Measurements from ENCODE around the gene HYAL2. TPM values are rescaled to one million over a fixed set of nuclear protein-coding genes. Genes with fewer than 3 reads are reported as not detected.
"Not testable (repeated sequence)": the region's sequence is repeated elsewhere in the genome, so short reads cannot be mapped to it uniquely, and the experiment has no call there.

HYAL2 gene
- polyA plus RNA-seq, 5 donors, result 67.8 to 113 (median 77.3) TPM

GRCh38 chr3:50274371-50275104 is 48.0 kb downstream of the HYAL2 start:
- no peak for DNase-seq

- DNase-seq, result no peak
These were observed 48.9 kb downstream of the HYAL2 start for GRCh38 chr3:50273689-50274065.

DNA sequence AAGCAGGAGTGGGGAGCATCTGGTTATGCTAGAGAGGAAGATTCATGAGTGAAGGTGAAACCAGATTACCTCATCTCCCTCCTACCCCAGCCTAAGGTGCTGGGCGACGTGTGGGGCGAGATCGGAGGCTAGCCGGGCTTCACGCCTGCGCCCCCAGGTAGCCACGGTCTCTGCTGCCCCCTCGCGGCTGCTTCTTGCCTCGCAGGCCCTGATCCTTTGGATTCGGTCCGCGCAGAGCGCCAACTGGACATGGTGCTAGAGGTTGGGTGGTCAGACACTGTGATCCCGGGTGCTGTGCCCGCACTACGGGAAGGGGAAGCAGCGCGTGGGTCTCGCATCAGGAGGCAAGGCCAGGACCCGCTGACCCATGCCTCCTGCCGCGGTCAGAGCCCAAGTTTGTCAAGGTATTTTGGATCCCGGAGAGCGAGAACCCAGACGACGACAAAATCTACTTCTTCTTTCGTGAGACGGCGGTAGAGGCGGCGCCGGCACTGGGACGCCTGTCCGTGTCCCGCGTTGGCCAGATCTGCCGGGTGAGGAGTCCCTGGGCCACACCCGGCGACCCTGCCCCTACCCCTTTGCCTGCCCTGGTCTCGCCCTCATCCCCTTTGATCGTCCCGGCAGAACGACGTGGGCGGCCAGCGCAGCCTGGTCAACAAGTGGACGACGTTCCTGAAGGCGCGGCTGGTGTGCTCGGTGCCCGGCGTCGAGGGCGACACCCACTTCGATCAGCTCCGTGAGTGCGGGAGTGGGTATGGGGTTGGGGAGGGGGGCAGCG is 49.4 kb downstream of the HYAL2 start:
- DNase-seq, result peak; percentile 76 to 79

DNA sequence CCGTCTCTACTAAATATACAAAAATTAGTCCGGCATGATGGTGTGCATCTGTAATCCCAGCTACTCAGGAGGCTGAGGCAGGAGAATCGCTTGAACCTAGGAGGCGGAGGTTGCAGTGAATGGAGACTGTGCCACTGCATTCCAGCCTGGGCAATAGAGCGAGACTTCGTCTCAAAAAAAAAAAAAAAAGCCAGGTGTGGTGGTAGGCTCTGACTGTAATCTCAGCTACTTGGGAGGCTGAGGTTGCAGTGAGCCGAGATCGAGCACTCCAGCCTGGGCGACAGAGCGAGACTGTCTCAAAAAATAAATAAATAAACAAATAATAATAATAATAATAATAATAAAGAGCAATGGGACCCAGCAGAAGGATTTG is 50.0 kb downstream of the HYAL2 start:
- not testable (repeated sequence) for DNase-seq

DNA sequence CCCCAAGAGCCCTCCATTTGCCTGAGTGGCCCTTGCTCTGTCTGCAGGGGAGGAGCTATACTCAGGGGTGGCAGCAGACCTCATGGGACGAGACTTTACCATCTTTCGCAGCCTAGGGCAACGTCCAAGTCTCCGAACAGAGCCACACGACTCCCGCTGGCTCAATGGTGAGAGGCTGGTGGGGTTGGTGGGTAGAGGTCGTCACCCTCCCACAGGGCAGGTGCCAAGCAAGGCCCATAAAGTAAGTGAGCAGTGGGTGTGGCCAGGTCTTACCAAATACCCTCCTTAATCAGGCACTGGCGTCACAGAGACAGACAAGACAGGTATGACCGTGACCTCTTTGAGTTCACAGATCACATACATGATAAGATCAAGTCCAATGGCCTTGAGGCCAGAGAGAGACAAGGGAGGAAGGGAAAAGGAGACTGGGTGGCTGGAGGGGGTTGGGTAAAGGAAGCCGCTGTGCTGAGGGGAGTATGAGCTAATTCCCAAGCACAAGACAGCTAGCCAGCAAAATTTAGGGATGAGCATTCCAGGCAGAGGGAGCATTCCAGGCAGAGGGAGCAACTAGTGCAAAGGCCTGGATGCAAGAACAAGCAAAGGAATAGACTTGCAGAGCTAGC is 51.1 kb downstream of the HYAL2 start:
- DNase-seq, result no peak

GRCh38 chr3:50270422-50271224 is 51.9 kb downstream of the HYAL2 start:
- DNase-seq, result no peak

- no peak for DNase-seq
These were observed 52.5 kb downstream of the HYAL2 start for GRCh38 chr3:50269977-50270413.

DNA sequence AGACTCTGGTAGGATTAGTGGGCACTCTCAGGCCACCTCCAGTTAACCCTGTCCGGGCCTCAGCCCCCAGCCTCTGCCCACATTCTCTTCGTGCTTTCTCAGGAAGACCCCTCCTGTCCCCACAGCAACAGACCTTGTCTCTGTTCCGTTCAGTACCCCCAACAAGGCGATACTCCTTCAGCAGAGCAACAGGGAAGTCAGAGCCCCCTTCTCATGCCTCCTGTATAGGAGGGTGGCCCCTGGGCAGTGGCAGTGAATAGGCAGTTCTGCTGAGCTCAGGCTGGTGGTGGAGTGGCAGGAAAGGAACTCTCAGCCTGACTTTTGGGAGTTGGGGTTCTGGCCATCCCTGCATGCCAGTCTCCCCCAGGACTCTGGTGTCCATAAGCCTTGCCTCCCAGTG is 53.1 kb downstream of the HYAL2 start:
- no peak for DNase-seq

- DNase-seq, result peak in 1 of 2 donors; percentile 52
These were observed 53.7 kb downstream of the HYAL2 start, which contains the start of gene SEMA3B for GRCh38 chr3:50268703-50269451. SEMA3B (plus strand) TSS chr3:50269147; CDS start chr3:50269241, 94 bp downstream.

GRCh38 chr3:50268276-50268675 is 54.3 kb downstream of the HYAL2 start:
- no peak for DNase-seq

Other genes starting within 250 kb of the HYAL2 start
- 100 to 1,000 TPM; 347 to 542 (median 418) TPM for gene RBM5, start 233.8 kb downstream of the HYAL2 start, polyA plus RNA-seq (ENCODE audit: insufficient read depth in 1 of 5, insufficient read length in 5 of 5, low replicate concordance in 1 of 5)
- gene SEMA3F, start 167.4 kb downstream of the HYAL2 start, polyA plus RNA-seq (ENCODE audit: insufficient read depth in 1 of 5, insufficient read length in 5 of 5, low replicate concordance in 1 of 5), result 10 to 100 TPM; 33.1 to 57.1 (median 44.4) TPM
- not detected for gene GNAT1, start 131.1 kb downstream of the HYAL2 start, polyA plus RNA-seq (ENCODE audit: insufficient read depth in 1 of 5, insufficient read length in 5 of 5, low replicate concordance in 1 of 5)
- gene SLC38A3, start 117.5 kb downstream of the HYAL2 start, polyA plus RNA-seq (ENCODE audit: insufficient read depth in 1 of 5, insufficient read length in 5 of 5, low replicate concordance in 1 of 5), result 10 to 100 TPM in 1 of 5 donors, 1 to 10 TPM in 4; 5.3 to 10.0 (median 7.9) TPM
- 100 to 1,000 TPM; 234 to 282 (median 257) TPM for gene GNAI2, start 86.5 kb downstream of the HYAL2 start, polyA plus RNA-seq (ENCODE audit: insufficient read depth in 1 of 5, insufficient read length in 5 of 5, low replicate concordance in 1 of 5)
- gene SEMA3B, start 53.6 kb downstream of the HYAL2 start, polyA plus RNA-seq (ENCODE audit: insufficient read depth in 1 of 5, insufficient read length in 5 of 5, low replicate concordance in 1 of 5), result 10 to 100 TPM; 14.9 to 31.5 (median 29.6) TPM
- gene LSMEM2, start 43.7 kb downstream of the HYAL2 start, polyA plus RNA-seq (ENCODE audit: insufficient read depth in 1 of 5, insufficient read length in 5 of 5, low replicate concordance in 1 of 5), result 1 to 10 TPM in 1 of 5 donors, under 1 TPM in 4; 0.14 to 1.4 (median 0.36) TPM
- 10 to 100 TPM; 26.6 to 46.5 (median 34.0) TPM for gene IFRD2, start 30.3 kb downstream of the HYAL2 start, polyA plus RNA-seq (ENCODE audit: insufficient read depth in 1 of 5, insufficient read length in 5 of 5, low replicate concordance in 1 of 5)
- gene HYAL3, start 23.3 kb downstream of the HYAL2 start, polyA plus RNA-seq (ENCODE audit: insufficient read depth in 1 of 5, insufficient read length in 5 of 5, low replicate concordance in 1 of 5), result 1 to 10 TPM; 2.9 to 5.8 (median 3.2) TPM
- 10 to 100 TPM in 1 of 5 donors, 1 to 10 TPM in 4; 6.1 to 10.2 (median 7.9) TPM for gene NAA80, start 23.3 kb downstream of the HYAL2 start, polyA plus RNA-seq (ENCODE audit: insufficient read depth in 1 of 5, insufficient read length in 5 of 5, low replicate concordance in 1 of 5)
- gene HYAL1, start 19.2 kb downstream of the HYAL2 start, polyA plus RNA-seq (ENCODE audit: insufficient read depth in 1 of 5, insufficient read length in 5 of 5, low replicate concordance in 1 of 5), result 1 to 10 TPM; 2.2 to 3.1 (median 2.5) TPM
- 10 to 100 TPM; 18.4 to 26.2 (median 18.9) TPM for gene TUSC2, start 5.5 kb upstream of the HYAL2 start, polyA plus RNA-seq (ENCODE audit: insufficient read depth in 1 of 5, insufficient read length in 5 of 5, low replicate concordance in 1 of 5)
- 10 to 100 TPM; 24.1 to 34.2 (median 27.9) TPM for gene RASSF1, start 18.1 kb upstream of the HYAL2 start, polyA plus RNA-seq (ENCODE audit: insufficient read depth in 1 of 5, insufficient read length in 5 of 5, low replicate concordance in 1 of 5)
- 10 to 100 TPM in 4 of 5 donors, 1 to 10 TPM in 1; 4.7 to 32.7 (median 20.9) TPM for gene ZMYND10, start 23.0 kb upstream of the HYAL2 start, polyA plus RNA-seq (ENCODE audit: insufficient read depth in 1 of 5, insufficient read length in 5 of 5, low replicate concordance in 1 of 5)
- 10 to 100 TPM; 27.5 to 36.0 (median 30.8) TPM for gene NPRL2, start 28.0 kb upstream of the HYAL2 start, polyA plus RNA-seq (ENCODE audit: insufficient read depth in 1 of 5, insufficient read length in 5 of 5, low replicate concordance in 1 of 5)
- gene CYB561D2, start 28.1 kb upstream of the HYAL2 start, polyA plus RNA-seq (ENCODE audit: insufficient read depth in 1 of 5, insufficient read length in 5 of 5, low replicate concordance in 1 of 5), result 10 to 100 TPM in 2 of 5 donors, 1 to 10 TPM in 3; 7.8 to 12.1 (median 9.5) TPM
- gene TMEM115, start 36.8 kb upstream of the HYAL2 start, polyA plus RNA-seq (ENCODE audit: insufficient read depth in 1 of 5, insufficient read length in 5 of 5, low replicate concordance in 1 of 5), result 10 to 100 TPM; 22.2 to 38.0 (median 27.5) TPM
- 10 to 100 TPM; 11.3 to 33.6 (median 27.5) TPM for gene CACNA2D2, start 180.9 kb upstream of the HYAL2 start, polyA plus RNA-seq (ENCODE audit: insufficient read depth in 1 of 5, insufficient read length in 5 of 5, low replicate concordance in 1 of 5)
- 10 to 100 TPM; 16.5 to 23.6 (median 22.8) TPM for gene C3orf18, start 245.0 kb upstream of the HYAL2 start, polyA plus RNA-seq (ENCODE audit: insufficient read depth in 1 of 5, insufficient read length in 5 of 5, low replicate concordance in 1 of 5)
- gene HEMK1, start 246.8 kb upstream of the HYAL2 start, polyA plus RNA-seq (ENCODE audit: insufficient read depth in 1 of 5, insufficient read length in 5 of 5, low replicate concordance in 1 of 5), result 10 to 100 TPM; 20.9 to 29.4 (median 23.5) TPM